Measurements from ENCODE around the gene HOXB3.

The HOXB3 gene

GRCh38 chr17:48589831-48590606 lies at the start of gene HOXB3 (continued):
- TF ChIP-seq ZNF792 (tag by site-specific recombination; IDR thresholded peaks at IDR 0.05) = no peak
- no peak for TF ChIP-seq ZNF785 (tag by site-specific recombination; IDR thresholded peaks at IDR 0.05)
- TF ChIP-seq ZNF138 (tag by site-specific recombination; IDR thresholded peaks at IDR 0.05; ENCODE audit: borderline replicate concordance) = no peak
- peak; percentile 88; the same call in 1 of the 2 replicates for TF ChIP-seq ZSCAN30 (tag by site-specific recombination; IDR thresholded peaks at IDR 0.05)
- TF ChIP-seq ZNF571 (tag by site-specific recombination; IDR thresholded peaks at IDR 0.05) = no peak
- no peak for TF ChIP-seq ZFHX2 (tag by site-specific recombination; conservative IDR thresholded peaks at IDR 0.05)
- TF ChIP-seq ZNF707 (tag by site-specific recombination; IDR thresholded peaks at IDR 0.05) = no peak
- no peak; the same call in 1 of the 2 replicates for TF ChIP-seq ZBTB21 (tag by site-specific recombination; IDR thresholded peaks at IDR 0.05)
- TF ChIP-seq ZNF513 (tag by site-specific recombination; IDR thresholded peaks at IDR 0.05) = peak; percentile 26; the same call in 1 of the 2 replicates
- TF ChIP-seq ATF2 (tag by site-specific recombination; IDR thresholded peaks at IDR 0.05; ENCODE audit: low read depth) = no peak
- peak; percentile 54; the same call in 1 of the 2 replicates for TF ChIP-seq GLI2 (tag by site-specific recombination; IDR thresholded peaks at IDR 0.05; ENCODE audit: borderline replicate concordance, low read depth)
- peak; percentile 6 for TF ChIP-seq ZBTB20 (tag by site-specific recombination; IDR thresholded peaks at IDR 0.05)
- peak; percentile 82; the same call in 1 of the 2 replicates for TF ChIP-seq ZNF501 (tag by site-specific recombination; IDR thresholded peaks at IDR 0.05)
- TF ChIP-seq ZNF521 (tag by site-specific recombination; IDR thresholded peaks at IDR 0.05) = no peak
- no peak for TF ChIP-seq ZNF292 (tag by site-specific recombination; IDR thresholded peaks at IDR 0.05; ENCODE audit: borderline replicate concordance, low read depth)
- TF ChIP-seq ZBTB1 (tag by site-specific recombination; IDR thresholded peaks at IDR 0.05) = 0 out of 2 replicates have a peak, but pooled peaks have one; percentile 15
- TF ChIP-seq ZNF114 (tag by site-specific recombination; IDR thresholded peaks at IDR 0.05) = no peak
- peak; percentile 17; the same call in 1 of the 2 replicates for TF ChIP-seq REST (tag by site-specific recombination; IDR thresholded peaks at IDR 0.05)
- 0 out of 2 replicates have a peak, but pooled peaks have one; percentile 22 for TF ChIP-seq GFI1B (tag by site-specific recombination; IDR thresholded peaks at IDR 0.05)
- TF ChIP-seq ZNF560 (tag by site-specific recombination; IDR thresholded peaks at IDR 0.05; ENCODE audit: borderline replicate concordance) = no peak
- no peak for TF ChIP-seq SCRT1 (tag by site-specific recombination; IDR thresholded peaks at IDR 0.05; ENCODE audit: borderline replicate concordance)
- TF ChIP-seq ZNF398 (tag by site-specific recombination; IDR thresholded peaks at IDR 0.05) = peak; percentile 63; the same call in 1 of the 2 replicates
- TF ChIP-seq ZNF274 (IDR thresholded peaks at IDR 0.05; ENCODE audit: low read length) = no peak
- no peak for TF ChIP-seq ZNF274 (tag by site-specific recombination; IDR thresholded peaks at IDR 0.05; ENCODE audit: borderline replicate concordance)
- no peak for TF ChIP-seq ZNF658 (tag by site-specific recombination; IDR thresholded peaks at IDR 0.05)
- TF ChIP-seq FEZF1 (tag by site-specific recombination; IDR thresholded peaks at IDR 0.05) = peak; percentile 91
- peak; percentile 80 for TF ChIP-seq ZNF660 (tag by site-specific recombination; IDR thresholded peaks at IDR 0.05)
- TF ChIP-seq ZNF670 (tag by site-specific recombination; IDR thresholded peaks at IDR 0.05; ENCODE audit: low read depth) = no peak
- peak; percentile 39 for TF ChIP-seq ZBTB8A (tag by site-specific recombination; IDR thresholded peaks at IDR 0.05)
- no peak for TF ChIP-seq ZNF239 (tag by site-specific recombination; IDR thresholded peaks at IDR 0.05)
- peak; percentile 19; the same call in 1 of the 2 replicates for TF ChIP-seq ZFP69B (tag by site-specific recombination; IDR thresholded peaks at IDR 0.05)
- no peak for TF ChIP-seq ZNF623 (tag by site-specific recombination; IDR thresholded peaks at IDR 0.05)
- TF ChIP-seq ZNF426 (tag by site-specific recombination; IDR thresholded peaks at IDR 0.05) = no peak

Measured in HEK293 (cell line).